Mammary epithelial cell (primary cell): ENCODE results near the gene MYO9A.

Experiments used
- CTCF ChIP-seq, 2 donors: IDR thresholded peaks in 1 of 2; conservative IDR thresholded peaks in 1 of 2; 2 replicates each; pipeline ENCODE4 v1.5.1; 2011 to 2012; ENCODE audit warnings: inconsistent platforms in 2 of 2, low read length in 2 of 2, mild to moderate bottlenecking in 2 of 2, control low read depth in 1 of 2, low read depth in 1 of 2; ENCODE audit not compliant: insufficient read depth in 1 of 2; ENCODE audit errors: extremely low read depth in 1 of 2
- EZH2 ChIP-seq: IDR thresholded peaks from 2 replicates; pipeline ENCODE4 v1.6.1; 2012; ENCODE audit warnings: low read length, inconsistent platforms, borderline replicate concordance

GRCh38 chr15:72160696-72161245 lies 42.8 kb upstream of the MYO9A start:
- TF ChIP-seq CTCF (conservative IDR thresholded peaks at IDR 0.05 in 1 of 2, IDR thresholded peaks at IDR 0.05 in 1 of 2; ENCODE audit: extremely low read depth in 1 of 2, insufficient read depth in 1 of 2, low read depth in 1 of 2, low read length in 2 of 2) (no peak), EZH2 (no peak)
